Left ventricle myocardium superior (tissue), 1 donor: ENCODE measurements around the gene NRCAM. TPM values are rescaled to one million over a fixed set of nuclear protein-coding genes. Genes with fewer than 3 reads are reported as not detected.
"Not testable (repeated sequence)": the region's sequence is repeated elsewhere in the genome, so short reads cannot be mapped to it uniquely, and the experiment has no call there.

Experiments
- ATAC-seq: fragments of 200-7000 bp; cut with Tn5 transposase; one replicate; pipeline ENCODE4 v1.9.1; 2020; ENCODE audit warnings: mild to moderate bottlenecking, moderate library complexity
- DNase-seq: peaks from one replicate; pipeline ENCODE4 v3.0.0-alpha.2; 2020
- intact Hi-C: fragments of 100-400 bp; cut with micrococcal nuclease; formaldehyde crosslinking; loops from one replicate; pipeline ENCODE4 v1.11.0; 2022
- total RNA-seq: library from RNA; stranded (reverse); fragmentation: NEBNext Ultra II Directional; extraction: Animal tissue kit (Norgen Biotek cat#: 25700); gene quantifications from one replicate; pipeline ENCODE4 v1.2.1, GENCODE V29; 2021
- donor health status: DM: no; HTN: yes; CAD: no; lungs with severe emphysema.

NRCAM gene
- total RNA-seq, 1 donor from 2014 or later, result 0.62 TPM

DNA sequence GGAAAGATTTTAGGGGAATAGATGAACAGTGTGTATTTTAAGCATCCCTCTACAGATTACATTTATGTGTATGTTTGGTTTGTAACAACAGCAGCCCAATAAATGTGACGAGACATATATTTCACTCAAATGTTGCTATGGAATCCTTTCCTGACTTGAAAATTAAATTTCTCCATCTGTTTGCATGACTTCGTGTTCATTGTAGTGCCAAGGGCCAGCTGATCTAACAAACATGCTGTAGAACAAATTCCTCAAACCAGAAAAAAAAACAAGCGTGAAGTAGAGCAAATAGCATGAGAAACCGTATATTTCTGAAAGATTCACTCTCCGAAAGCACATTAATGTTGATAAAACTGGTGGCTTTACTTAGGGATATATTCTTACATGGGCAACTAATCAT is 87.8 kb downstream of the NRCAM start:
- DNase-seq (no peak), ATAC-seq (no peak)
- intact Hi-C loops, result no loop called here

DNA sequence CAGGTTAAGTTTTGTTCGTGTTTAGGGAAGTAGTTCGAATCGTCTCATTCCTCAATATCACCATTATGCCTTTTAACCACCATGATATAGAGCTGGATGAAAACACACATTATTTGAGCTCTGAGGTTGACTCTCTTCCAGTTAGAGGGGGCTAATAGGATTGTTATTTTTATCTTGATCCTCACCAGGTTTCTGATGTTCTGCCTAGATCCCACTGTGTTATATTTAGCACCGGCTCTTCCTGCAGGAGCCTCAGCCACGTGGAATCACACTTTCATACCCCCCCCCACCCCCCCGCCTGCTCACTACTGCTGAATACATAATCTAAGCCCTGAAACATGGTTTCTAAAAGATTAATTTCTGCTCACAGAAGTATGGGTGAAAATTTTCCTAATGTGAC is 88.3 kb downstream of the NRCAM start:
- ATAC-seq (no peak), DNase-seq (no peak)
- intact Hi-C loops, result no loop called here

DNA sequence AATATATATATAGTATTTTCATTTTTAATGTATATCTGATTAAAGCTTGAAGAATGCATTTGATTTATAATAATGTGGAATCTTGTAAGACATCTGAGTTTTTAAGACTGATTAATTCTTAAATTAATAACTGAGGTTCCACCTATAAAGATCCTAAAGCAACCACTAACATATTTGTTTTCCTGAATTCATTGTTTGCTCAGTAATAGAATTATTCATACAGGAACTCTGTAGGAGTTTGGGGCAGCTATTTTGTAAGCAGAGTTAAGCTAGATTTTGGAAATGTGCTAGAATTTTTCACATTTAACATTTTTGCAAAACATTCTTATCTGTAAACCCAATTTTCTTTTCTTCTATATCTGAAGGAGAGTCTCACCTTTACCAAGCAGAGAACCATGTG is 88.9 kb downstream of the NRCAM start:
- DNase-seq, result no peak
- intact Hi-C loops, result no loop called here
- ATAC-seq, result no peak

DNA sequence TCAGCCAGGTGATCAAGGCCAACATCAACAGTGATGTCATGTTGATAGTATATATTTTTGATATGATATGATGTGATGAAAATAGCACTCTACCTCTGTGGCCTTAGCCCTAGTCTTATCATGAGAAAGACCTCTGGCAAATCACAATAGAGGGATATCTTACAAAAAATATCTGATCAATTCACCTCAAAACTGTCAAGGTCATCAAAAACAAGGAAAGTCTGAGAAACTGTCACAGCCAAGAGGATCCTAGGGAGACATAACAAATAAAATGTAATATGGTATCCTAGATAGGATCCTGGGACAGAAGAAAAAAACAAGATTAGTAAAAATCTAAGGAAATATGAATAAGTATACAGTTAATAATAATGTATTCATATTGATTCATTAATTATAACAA is 92.6 kb downstream of the NRCAM start:
- ATAC-seq (no peak), DNase-seq (no peak)
- intact Hi-C loops, result no loop called here

DNA sequence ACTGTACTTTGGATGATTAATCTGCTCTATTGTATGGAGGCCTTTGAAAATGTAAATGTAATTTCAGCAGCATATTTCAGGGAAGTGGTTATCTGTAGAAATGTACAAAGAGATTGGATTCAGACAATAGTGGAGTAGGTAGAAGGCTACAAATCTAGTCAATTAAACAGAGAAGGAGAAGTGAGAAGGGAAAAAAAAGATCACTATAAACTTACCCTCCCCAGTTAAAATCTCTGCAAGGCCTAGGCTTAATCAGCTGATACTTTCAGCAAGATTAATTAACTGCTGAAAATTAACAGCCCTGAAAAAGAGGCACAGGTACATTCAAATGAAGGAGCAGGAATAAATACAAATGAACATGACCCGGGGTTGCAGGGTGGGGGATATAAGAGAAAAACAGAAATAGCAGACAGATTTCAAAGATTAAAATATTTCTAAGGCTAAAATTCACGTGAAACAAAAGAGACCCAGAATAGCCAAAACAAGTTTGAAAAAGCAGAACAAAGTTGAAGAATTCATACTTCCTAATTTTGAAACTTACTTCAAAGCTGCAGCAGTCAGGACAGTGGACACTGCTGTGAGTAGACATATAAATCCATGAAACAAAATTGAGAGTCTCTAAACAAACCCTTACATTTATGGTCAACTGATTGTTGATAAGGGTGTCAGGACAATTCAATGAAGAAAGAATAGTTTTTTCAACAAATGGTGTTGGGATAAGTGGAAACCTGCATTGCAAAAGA is 96.0 kb downstream of the NRCAM start:
- ATAC-seq, result no peak
- intact Hi-C loops, result no loop called here
- DNase-seq, result no peak

DNA sequence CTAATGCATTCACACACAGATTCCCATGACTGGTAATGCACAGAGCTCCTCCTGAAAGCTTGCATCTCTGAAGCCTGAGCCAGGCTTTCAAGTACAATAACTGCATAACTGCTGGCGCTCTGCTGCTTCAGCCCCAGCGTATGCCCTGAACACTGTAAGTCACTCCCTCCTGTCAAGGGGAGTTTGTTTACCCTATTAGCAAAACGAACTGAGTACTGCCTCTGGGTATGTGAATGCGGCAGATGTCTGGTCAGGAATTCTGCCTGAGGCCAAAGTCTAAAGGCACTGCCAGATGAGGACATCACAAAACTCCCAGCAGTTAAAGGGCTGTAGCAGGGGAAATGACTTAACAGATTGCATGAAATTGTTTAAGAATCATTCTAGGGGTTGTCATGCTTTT is 97.7 kb downstream of the NRCAM start:
- DNase-seq (no peak), ATAC-seq (no peak)
- intact Hi-C loops, result no loop called here

DNA sequence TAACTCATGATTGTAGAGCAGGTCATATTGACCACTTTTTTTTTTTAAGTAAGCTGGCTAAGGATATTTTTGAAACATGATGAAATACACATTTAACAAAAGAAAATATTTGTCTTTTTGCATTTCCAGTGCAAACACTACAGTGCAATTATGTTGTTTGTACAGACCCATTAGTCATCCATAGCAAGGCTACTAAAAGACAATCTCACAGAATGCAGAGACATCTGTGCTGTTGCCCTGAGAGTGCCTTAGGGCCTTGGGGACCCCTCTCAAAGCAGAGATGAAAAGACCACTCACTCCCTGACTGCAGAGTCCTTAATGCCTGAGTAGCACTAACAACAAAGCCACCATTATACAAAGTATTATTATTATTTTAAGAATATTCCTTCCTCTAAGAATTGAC is 104.5 kb downstream of the NRCAM start:
- ATAC-seq (no peak), DNase-seq (no peak)
- intact Hi-C loops, result no loop called here

DNA sequence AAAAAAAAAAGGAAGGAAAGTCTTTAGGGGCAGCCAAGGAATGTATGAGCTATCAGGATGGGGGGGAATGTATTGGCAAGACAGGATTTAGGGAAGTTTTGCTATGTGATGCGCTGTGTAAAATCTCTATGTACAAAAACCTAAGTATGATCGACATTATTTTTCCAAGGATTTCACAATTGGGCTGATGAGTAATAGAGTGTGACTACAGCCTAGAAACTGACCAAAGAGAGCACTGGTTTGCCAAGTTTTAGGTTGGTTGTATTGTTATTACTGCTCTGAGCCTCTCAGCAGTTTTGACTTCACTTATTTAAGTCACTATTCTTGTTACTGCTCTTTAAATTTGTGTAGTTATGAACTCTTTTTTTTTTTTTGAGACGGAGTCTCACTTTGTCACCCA is 107.3 kb downstream of the NRCAM start:
- ATAC-seq, result no peak

DNA sequence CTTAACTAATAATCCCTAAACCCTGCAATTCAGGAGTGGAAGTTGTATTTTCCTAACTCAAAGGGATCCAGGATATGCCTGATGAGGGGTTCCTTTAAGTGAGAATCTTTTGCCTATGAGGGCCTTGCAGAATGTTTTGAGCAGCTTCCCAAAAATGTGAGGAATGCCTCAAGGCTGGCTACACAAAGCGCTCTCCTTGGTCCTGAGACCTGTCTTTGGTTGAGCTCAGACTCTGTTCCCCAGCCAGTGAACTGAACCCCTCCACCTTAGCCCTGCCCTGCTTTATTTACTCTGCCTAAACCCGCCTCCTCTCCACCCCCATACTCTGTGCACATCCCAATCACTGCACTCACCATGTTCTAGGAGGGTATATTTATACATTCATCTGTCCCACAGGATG is 108.6 kb downstream of the NRCAM start:
- ATAC-seq (no peak), DNase-seq (no peak)
- intact Hi-C loops, result no loop called here

More for the DNA sequence above, 107.3 kb downstream of the NRCAM start:
- no peak for DNase-seq
- intact Hi-C loops, result no loop called here

DNA sequence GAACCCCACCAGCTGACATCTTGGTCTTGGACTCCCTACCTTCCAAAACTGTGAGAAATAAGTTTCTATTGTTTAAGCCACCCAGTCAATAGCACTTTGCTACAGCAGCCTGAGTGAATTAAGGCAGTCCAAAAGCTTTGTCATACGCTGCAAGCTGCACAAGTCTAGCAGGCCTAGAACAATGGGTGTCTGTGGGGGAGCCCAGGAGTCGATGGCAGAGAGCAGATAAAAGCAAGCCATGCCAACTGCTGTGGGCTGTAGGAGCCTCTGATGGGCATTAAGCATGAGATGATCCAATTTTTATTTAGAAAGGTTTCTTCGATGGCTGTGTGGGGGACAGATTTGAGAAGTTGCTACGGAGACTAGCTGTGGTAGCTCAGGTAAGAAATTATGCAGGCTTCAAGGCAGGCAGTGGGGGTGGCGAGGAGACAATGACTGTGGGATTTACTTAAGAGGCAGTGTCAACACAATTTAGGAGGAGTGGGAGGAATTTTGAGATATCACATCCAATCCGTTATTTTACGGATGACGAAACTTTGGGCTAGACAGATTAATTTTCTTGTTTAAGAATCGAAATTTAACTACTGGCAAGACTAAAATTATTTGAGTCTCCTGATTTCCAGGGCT is 110.4 kb downstream of the NRCAM start:
- DNase-seq (no peak), ATAC-seq (no peak)
- intact Hi-C loops, result no loop called here

DNA sequence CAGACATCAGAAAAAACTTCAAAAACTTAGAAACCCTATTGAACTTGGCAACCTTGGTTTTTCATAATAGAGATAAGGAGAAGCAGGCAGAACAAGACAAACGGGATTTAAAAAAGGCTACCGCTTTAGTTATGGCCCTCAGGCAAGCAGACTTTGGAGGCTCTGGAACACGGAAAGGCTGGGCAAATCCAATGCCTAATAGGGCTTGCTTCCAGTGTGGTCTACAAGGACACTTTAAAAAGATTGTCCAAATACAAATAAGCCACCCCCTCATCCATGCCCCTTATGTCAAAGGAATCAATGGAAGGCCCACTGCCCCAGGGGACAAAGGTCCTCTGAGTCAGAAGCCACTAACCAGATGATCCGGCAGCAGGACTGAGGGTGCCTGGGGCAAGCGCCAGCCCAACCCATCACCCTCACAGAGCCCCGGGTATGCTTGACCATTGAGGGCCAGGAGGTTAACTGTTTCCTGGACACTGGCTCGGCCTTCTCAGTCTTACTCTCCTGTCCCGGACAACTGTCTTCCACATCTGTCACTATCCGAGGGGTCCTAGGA is 115.3 kb downstream of the NRCAM start:
- intact Hi-C loops, result no loop called here
- ATAC-seq (no peak), DNase-seq (no peak)

DNA sequence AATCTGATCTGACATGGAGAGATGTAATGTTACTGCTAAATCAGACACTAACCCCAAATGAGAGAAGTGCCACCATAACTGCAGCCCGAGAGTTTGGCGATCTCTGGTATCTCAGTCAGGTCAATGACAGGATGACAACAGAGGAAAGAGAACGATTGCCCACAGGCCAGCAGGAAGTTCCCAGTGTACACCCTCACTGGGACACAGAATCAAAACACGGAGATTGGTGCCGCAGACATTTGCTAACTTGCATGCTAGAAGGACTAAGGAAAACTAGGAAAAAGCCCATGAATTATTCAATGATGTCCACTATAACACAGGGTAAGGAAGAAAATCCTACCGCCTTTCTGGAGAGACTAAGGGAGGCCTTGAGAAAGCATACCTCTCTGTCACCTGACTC is 115.8 kb downstream of the NRCAM start:
- intact Hi-C loops, DNase-seq, ATAC-seq: not testable (repeated sequence)

DNA sequence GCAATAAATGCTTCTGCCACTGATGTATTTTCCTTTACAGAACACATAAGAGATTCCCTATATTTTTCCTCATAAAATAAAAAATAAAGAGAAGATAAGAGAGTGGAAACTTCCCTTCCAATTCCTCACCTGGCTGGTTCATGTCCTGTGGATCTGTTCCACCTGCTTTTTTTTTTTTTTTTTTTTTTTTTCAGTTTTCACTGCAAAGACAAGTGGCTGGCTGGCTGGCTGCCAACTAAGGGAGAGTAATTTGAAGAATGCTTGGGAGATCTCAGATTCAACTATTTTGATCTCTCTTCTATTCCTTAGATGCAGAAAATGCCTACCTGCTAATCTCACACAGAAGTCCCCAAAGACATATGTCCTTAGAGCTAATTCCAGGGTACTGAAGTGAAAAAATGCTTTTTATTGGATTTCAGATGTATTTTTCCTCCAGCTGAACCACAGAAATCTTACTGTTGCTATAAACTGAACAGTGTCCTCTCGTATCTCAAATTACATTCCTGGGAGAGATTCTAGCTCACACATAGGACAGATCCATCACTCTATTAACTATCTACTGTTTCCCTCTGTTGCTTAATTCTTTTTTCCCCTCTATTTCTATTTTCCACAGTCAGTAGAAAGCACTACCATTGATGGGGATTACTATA is 120.8 kb downstream of the NRCAM start:
- intact Hi-C loops, result no loop called here
- ATAC-seq (no peak), DNase-seq (no peak)

DNA sequence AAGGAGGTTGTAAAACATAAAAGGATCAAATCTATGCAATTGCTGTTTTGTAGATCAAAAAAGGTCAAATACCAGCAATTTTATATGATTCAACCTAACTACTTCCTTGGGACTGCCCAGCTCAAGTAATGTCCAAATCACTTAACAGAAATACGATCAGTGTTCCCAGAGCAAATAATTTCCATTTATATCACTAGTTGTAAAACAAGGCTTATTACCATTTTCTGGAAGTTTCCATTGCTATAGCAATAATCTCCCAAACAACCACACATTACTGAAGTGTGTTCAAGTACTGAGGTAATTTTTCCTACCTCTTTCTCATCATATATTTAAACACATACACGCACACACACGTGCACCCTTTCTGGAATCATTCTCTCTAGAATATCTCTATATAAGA is 123.3 kb downstream of the NRCAM start:
- intact Hi-C loops, result no loop called here
- no peak for ATAC-seq
- DNase-seq, result no peak

DNA sequence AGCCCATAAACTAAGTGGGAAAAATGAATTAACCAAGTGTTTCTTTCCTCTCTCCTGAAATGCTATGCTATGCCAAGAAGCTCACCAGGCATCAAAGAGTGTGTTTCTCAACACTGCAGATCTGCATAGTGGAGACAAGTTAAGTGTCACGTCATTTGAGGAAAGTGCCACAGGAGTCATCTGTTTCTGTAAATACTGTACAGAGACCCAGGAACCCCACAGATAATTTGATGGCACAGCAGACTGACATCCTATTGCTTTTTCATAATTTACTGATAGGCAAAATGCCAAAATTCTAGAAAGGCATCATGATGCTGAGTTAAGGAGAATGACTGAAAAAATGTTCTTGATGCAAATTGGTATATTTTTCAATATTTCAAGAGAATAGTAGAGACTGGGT is 124.3 kb downstream of the NRCAM start:
- ATAC-seq (no peak), DNase-seq (no peak)
- intact Hi-C loops, result no loop called here

DNA sequence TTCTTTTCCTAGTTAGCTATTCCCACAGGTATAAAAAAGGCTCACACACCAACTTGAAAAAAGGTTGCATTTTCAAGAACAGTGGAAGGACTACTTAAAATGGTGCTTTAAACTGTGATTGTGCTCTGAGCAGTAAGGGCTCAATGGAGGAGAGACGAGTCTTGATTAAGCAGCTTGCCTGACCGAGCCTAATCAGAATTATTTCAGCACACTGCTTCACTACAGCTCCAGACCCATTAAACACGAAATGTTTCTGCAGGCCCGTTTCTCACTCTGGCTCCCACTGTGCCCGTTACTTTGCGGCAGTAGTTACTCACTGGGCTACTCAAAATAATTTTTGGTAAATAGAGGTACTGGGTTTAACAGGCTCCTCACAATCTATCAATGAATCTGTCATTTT is 126.0 kb downstream of the NRCAM start:
- ATAC-seq, result no peak
- intact Hi-C loops, result no loop called here
- no peak for DNase-seq

DNA sequence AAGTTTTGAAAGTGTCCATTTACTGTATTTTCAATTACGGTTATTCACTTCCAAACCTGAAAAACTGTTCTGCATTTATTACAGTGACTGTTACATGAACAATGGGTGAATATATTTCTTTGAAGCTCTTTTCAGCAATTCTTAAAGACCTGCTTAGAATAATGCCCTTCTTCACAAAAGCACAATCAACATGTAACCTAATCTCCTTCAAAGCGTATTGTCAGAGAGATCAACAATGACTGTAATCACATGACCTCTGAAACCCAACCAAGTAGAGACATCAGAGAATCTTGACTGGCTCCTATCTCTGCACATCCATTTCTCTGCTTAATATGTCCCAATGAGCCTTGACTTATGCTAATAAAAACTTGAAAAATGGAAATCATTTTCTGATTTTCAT is 126.7 kb downstream of the NRCAM start:
- intact Hi-C loops, result no loop called here
- DNase-seq, result no peak
- ATAC-seq, result no peak

DNA sequence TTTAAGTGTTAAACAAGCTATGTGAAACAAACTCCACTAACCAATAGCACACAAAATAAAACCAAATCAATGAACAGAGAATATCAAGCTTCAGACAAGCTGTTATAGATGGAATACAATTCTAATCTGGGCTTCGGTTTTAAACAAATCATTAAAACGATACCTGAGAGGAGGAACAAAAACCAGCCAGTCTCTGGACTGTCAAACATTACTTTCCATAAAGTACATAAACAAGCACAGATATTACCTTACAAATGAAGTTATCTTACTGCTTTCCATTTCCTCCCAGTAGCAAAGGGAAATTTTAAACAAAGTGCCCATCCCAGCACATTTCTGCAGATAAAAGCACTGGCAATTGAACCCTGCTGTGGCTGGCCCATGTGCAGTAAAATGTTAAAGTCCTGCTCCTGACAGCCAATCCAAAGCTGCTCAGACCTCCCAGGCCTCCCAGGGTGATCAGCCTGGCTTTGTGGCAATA is 128.0 kb downstream of the NRCAM start:
- DNase-seq (no peak), ATAC-seq (no peak)
- intact Hi-C loops, result no loop called here

DNA sequence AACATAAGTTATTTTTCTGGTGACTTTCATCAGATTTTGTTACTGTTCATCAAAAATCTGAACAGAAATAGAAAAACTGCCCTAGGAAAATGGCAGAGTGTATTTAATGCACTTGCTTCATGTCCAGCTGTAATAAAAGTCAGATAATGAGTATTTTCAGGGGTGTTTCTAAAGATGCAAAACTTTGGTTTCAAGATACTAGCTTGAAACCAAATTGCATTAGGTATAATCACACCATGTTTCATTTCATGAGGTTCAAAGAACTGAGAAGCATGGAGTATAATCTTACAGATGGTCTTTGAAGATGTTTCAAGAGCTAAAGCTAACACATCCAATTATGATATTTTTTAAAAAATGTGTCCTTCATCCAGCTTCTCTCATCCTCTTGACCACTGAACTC is 128.9 kb downstream of the NRCAM start:
- no peak for DNase-seq
- intact Hi-C loops, result no loop called here
- ATAC-seq, result no peak

DNA sequence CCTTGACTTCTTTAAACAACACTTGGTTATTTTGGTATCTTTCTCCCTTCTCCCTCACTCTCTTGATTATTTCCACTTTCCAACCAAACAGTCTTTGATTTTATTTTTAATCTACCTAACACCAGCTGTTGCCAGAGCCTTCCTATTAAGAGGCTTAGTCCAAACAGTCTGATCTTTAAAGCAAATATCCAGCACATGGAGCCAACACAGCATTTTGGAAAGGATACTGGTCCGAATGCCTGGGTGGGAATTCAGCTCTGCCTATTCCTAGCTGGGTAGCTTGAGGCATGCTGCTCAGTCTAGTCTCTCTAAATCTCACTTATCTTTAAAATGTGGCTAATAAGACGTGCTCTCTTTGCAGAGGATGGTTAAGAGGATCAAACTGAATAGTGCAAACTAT is 129.3 kb downstream of the NRCAM start:
- no peak for ATAC-seq
- intact Hi-C loops, result no loop called here
- no peak for DNase-seq
